BJ (cell line): ENCODE measurements around the gene NAPA. TPM values are rescaled to one million over a fixed set of nuclear protein-coding genes. Genes with fewer than 3 reads are reported as not detected.

Source experiments
- CTCF ChIA-PET: fragments of 350-600 bp; formaldehyde crosslinking; extraction: SDS; loops from one replicate; lab custom pipeline; 2021; ENCODE audit warnings: antibody characterized with exemption, inconsistent platforms; lab: Yijun Ruan, JAX
- POLR2A ChIA-PET: fragments of 300-600 bp; sonication (Branson Sonifier 250); formaldehyde crosslinking; extraction: SDS; loops from one replicate; lab custom pipeline; 2021; ENCODE audit warnings: antibody characterized with exemption; lab: Charles Lee
- DNase-seq: peaks from one replicate; pipeline ENCODE4 v3.0.0-alpha.2; 2011; ENCODE audit warnings: low read depth
- H3K27me3 ChIP-seq: 2 replicates; pipeline ENCODE4 v1.6.0; 2011; ENCODE audit warnings: low read length; ENCODE audit not compliant: control insufficient read depth, insufficient read depth
- H3K36me3 ChIP-seq: 2 replicates; pipeline ENCODE4 v1.5.1; 2011; ENCODE audit warnings: low read length; ENCODE audit not compliant: control insufficient read depth, insufficient read depth
- H3K4me3 ChIP-seq: 2 replicates; pipeline ENCODE4 v1.5.1; 2011; ENCODE audit warnings: low read depth, mild to moderate bottlenecking, control low read depth, low read length
- polyA plus RNA-seq: library from polyadenylated mRNA; depleted of rRNA; stranded (reverse); fragments of >200 nt; gene quantifications from 2 replicates; pipeline ENCODE4 v1.2.3, GENCODE V29; 2011
- TF ChIP-seq, protein P1 (sequence below): IDR thresholded peaks from 2 replicates; pipeline ENCODE4 v1.5.1; 2011; ENCODE audit warnings: low read depth, mild to moderate bottlenecking, control low read depth, inconsistent platforms, low read length, moderate library complexity; ENCODE audit not compliant: insufficient read depth

The NAPA gene
- polyA plus RNA-seq, 1 experiment, result 203 TPM

DNA sequence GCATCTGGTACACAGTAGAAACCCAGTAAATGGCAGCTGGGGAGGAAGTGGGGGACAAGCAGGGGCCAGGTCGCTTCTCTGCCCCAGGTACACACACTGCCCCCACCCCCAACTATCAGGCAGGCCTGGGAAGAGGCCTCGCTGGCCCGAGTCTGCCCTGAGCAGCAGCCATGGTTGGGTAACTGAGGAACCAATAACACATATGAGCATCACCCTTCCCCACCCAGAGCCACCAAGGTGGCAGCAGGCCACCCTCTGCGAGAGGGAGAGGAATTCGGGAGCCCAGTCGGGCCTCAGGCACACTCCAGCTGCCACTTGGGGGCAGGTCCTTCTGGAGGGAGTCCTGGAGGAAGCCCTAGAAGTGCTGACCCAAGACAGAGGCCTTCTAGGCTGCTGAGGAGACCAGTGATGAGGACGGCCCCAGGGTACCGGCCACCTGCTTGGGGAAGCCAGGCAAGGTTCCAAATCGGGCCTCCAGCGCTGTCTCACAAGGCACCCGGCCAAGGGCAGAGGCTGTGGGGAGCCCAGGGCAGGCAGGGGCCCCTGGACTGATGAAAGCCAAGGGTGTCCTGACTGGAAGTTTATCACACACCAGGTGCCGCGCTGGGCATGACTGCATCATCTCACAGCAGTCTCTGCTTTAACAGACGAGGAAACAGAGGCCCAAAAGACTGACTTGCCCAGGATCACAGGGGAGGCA lies 16.9 kb downstream of the NAPA start:
- DNase-seq, result no peak
- POLR2A ChIA-PET, result no interaction called here
- Histone ChIP-seq H3K4me3 (no peak overlapping the region), H3K36me3 (peaks cover 42% of the 10 kb centered on the region), H3K27me3 (no peaks in the 10 kb centered on the region)
- TF ChIP-seq, protein P1, sequence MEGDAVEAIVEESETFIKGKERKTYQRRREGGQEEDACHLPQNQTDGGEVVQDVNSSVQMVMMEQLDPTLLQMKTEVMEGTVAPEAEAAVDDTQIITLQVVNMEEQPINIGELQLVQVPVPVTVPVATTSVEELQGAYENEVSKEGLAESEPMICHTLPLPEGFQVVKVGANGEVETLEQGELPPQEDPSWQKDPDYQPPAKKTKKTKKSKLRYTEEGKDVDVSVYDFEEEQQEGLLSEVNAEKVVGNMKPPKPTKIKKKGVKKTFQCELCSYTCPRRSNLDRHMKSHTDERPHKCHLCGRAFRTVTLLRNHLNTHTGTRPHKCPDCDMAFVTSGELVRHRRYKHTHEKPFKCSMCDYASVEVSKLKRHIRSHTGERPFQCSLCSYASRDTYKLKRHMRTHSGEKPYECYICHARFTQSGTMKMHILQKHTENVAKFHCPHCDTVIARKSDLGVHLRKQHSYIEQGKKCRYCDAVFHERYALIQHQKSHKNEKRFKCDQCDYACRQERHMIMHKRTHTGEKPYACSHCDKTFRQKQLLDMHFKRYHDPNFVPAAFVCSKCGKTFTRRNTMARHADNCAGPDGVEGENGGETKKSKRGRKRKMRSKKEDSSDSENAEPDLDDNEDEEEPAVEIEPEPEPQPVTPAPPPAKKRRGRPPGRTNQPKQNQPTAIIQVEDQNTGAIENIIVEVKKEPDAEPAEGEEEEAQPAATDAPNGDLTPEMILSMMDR, result no peak
- CTCF ChIA-PET, result interaction anchor here (7.0 kb wide), 1 partner anchor 13 kb away, joined by 48 read pairs; the partner anchor contains the start of gene KPTN

DNA sequence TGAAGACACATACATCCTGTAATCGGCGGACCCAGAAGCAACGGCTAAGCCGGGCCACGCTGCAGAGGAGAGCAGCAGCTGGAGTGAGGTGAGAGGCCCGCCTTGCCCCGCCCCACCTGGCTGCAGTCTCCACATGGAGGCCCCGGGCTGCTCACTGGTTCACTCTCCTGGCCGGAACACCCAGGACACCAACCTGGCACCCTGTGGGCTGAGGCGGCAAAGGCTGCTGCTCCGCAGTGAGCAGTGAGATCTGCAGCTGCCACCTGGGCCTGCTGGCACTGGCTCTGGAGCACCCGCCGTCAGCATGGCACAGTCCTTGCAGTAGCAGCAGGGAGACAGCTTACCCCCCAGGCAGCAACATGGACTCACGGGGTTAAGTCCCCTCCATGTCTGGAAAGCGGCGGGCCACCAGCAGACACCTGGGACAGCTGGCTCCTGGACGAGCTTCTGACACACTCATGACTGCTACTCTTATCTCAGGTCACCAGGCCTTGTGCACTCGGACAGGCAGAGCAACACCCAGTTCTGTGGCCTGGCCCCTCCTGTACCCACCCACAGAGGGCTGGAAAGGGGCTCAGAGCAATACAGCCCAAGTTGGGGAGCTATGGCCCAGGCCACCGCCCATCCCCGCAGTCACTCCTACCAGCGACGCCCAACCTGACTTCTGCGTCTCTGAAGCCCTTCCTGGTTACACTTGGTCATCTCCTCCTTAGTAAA lies 17.7 kb downstream of the NAPA start:
- no peak for DNase-seq
- ChIA-PET CTCF (interaction anchor here (7.0 kb wide), 1 partner anchor 12 kb away, joined by 48 read pairs; the partner anchor contains the start of gene KPTN), POLR2A (no interaction called here)
- TF ChIP-seq, protein P1, result no peak
- Histone ChIP-seq H3K36me3 (peaks cover 40% of the 10 kb centered on the region), H3K4me3 (no peak overlapping the region), H3K27me3 (no peaks in the 10 kb centered on the region)

DNA sequence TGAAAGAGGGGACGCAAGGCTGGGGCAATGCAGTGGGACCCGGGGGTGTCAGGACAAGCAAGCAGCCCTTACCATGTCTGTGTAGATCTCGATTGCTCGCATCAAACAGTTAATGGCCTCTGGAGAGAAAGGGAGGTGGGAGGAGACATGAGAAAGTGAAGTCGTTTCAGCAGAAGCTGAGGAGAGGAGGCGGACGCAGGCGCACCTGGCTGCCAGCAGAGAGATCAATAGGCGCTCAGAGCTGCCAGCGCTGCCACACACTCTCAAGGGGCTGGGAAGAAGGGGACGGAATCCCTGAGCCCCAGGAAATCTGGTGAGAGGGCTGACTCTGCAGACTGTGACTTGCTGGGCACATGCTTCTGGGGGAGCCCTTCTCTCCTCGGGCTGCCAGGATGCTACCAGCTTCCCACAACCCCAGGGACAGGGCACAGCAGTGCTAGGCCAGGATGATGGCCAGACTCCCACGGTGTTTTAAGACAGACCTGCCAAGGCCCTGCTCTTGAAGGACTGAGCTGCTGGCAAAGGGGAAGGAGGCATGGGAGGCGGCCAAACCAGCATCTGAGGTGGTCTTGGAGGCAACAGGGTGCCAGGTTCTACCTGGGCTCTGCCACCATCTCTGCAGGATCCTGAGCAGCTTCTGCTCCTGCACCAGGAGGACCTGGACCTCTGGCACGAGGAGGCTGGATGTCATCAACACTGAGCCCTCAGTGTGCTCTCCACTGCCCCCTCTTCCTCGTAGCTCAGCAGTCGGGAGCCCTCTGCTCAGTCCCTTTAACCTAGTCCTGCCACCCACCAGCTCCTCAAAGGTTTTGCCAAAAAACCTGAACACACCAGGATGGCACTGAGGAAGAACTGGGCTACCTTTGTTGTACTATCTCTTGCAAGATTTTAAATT lies 19.1 kb downstream of the NAPA start:
- DNase-seq, result no peak
- Histone ChIP-seq H3K36me3 (peaks cover 46% of the 10 kb centered on the region), H3K27me3 (no peaks in the 10 kb centered on the region), H3K4me3 (no peak overlapping the region)
- ChIA-PET POLR2A (interaction anchor here (0.5 kb wide), 1 partner anchor 172 kb away, joined by 4 read pairs; no protein-coding TSS in a partner anchor), CTCF (interaction anchor here (0.5 to 7.0 kb wide), 5 partner anchors 8 to 270 kb away, joined by 3 to 48 read pairs (median 3); partner anchors contain the start of gene KPTN)
- TF ChIP-seq, protein P1, result no peak

DNA sequence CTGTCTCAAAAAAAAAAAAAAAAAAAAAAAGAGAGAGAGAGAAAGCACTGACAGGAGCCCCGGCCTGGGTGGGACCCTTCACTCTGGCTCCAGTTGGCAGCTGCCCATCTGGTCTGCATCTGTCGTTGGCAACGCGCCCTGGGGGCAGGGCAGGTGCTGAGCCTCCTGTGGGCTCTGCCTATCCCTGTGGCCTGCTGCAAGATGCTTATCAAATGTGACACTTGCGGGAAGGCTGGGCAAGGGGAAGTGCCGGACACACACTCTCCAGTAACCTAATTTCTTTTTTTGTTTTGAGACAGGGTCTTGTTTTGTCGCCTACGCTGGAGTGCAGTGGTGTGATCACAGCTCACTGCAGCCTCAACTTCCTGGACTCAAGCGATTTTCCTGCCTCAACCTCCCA lies 20.1 kb downstream of the NAPA start:
- TF ChIP-seq, protein P1, result no peak
- Histone ChIP-seq H3K27me3 (no peaks in the 10 kb centered on the region), H3K4me3 (no peak overlapping the region), H3K36me3 (peaks cover 42% of the 10 kb centered on the region)
- DNase-seq, result no peak
- ChIA-PET POLR2A (interaction anchor here (0.6 kb wide), 1 partner anchor 112 kb away, joined by 3 read pairs; no protein-coding TSS in a partner anchor), CTCF (interaction anchor here (1.3 to 7.0 kb wide), 3 partner anchors 9 to 213 kb away, joined by 3 to 48 read pairs (median 4); partner anchors contain the start of gene KPTN)
